Karpas-422 (cell line): ENCODE data around the gene DIDO1. TPM values are rescaled to one million over a fixed set of nuclear protein-coding genes. Genes with fewer than 3 reads are reported as not detected.

Experiments
- DNase-seq: peaks from one replicate; pipeline ENCODE4 v3.0.0-alpha.2; 2015
- H2AFZ ChIP-seq: fragments of 200-600 bp; sonication (generic); 2 replicates; pipeline ENCODE4 v1.6.1; 2014; ENCODE audit warnings: antibody characterized with exemption, low read length, mixed read lengths
- H3K27ac ChIP-seq: fragments of 200-600 bp; sonication (generic); 2 replicates; pipeline ENCODE4 v1.5.1; 2014; ENCODE audit warnings: mild to moderate bottlenecking, low read length, moderate library complexity
- H3K27me3 ChIP-seq: fragments of 200-600 bp; sonication (generic); 2 replicates; pipeline ENCODE4 v1.6.1; 2014; ENCODE audit warnings: low read length, mixed read lengths
- H3K36me3 ChIP-seq: fragments of 200-600 bp; sonication (generic); 2 replicates; pipeline ENCODE4 v1.6.1; 2014; ENCODE audit warnings: low read length, mixed read lengths; ENCODE audit not compliant: insufficient read depth
- H3K4me1 ChIP-seq: fragments of 200-600 bp; sonication (generic); 2 replicates; pipeline ENCODE4 v1.6.1; 2014; ENCODE audit warnings: mild to moderate bottlenecking, low read length, mixed read lengths
- H3K4me2 ChIP-seq: fragments of 200-600 bp; sonication (generic); 2 replicates; pipeline ENCODE4 v1.6.1; 2014; ENCODE audit warnings: low read length, low read depth, mild to moderate bottlenecking; ENCODE audit not compliant: poor library complexity, severe bottlenecking
- H3K4me3 ChIP-seq: fragments of 200-600 bp; sonication (generic); 2 replicates; pipeline ENCODE4 v1.5.1; 2014; ENCODE audit warnings: mild to moderate bottlenecking, antibody characterized with exemption, low read length, mixed read lengths
- H3K79me2 ChIP-seq: fragments of 200-600 bp; sonication (generic); 2 replicates; pipeline ENCODE4 v1.6.1; 2014; ENCODE audit warnings: mild to moderate bottlenecking, low read length, mixed read lengths
- H3K9ac ChIP-seq: fragments of 200-600 bp; sonication (generic); 2 replicates; pipeline ENCODE4 v1.6.0; 2014; ENCODE audit warnings: low read length
- H3K9me2 ChIP-seq: fragments of 200-600 bp; sonication (generic), shearing (Covaris generic); replicated peaks from 2 replicates; pipeline ENCODE4 v1.6.0; 2014; ENCODE audit warnings: mild to moderate bottlenecking, low read length, moderate library complexity; ENCODE audit not compliant: insufficient read depth
- H3K9me3 ChIP-seq: fragments of 300-700, 200-600 bp; sonication (generic); 2 replicates; pipeline ENCODE4 v1.6.1; 2014; ENCODE audit warnings: low read length, mixed read lengths
- H4K20me1 ChIP-seq: fragments of 200-600 bp; sonication (generic); 2 replicates; pipeline ENCODE4 v1.6.1; 2014; ENCODE audit warnings: mild to moderate bottlenecking, antibody characterized with exemption, low read length, low read depth; ENCODE audit not compliant: insufficient read depth
- total RNA-seq: library from RNA; depleted of rRNA; stranded (reverse); fragments of >200 nt; shearing (Covaris generic); gene quantifications from 2 replicates; pipeline ENCODE4 v1.2.3, GENCODE V29; 2014; ENCODE audit warnings: low replicate concordance

Gene DIDO1
- total RNA-seq, 1 experiment from 2014 or later, result 35.4 TPM

- H4K20me1 ChIP-seq, result no peaks in the 10 kb centered on the region
- H3K4me1 ChIP-seq, result peaks cover 25% of the 10 kb centered on the region
- peaks cover 4% of the 10 kb centered on the region; the same call in 1 of the 2 replicates for H3K9me3 ChIP-seq
- no peak for DNase-seq
- H3K36me3 ChIP-seq, result peaks cover 59% of the 10 kb centered on the region
- H3K27me3 ChIP-seq, result no peaks in the 10 kb centered on the region
- H3K9ac ChIP-seq, result no peak overlapping the region
- H3K4me2 ChIP-seq, result no peak overlapping the region
- H3K4me3 ChIP-seq, result no peak overlapping the region
- H3K27ac ChIP-seq, result no peak overlapping the region
- no peak overlapping the region for H2AFZ ChIP-seq
- peaks cover 33% of the 10 kb centered on the region for H3K79me2 ChIP-seq
- H3K9me2 ChIP-seq, result no peaks in the 10 kb centered on the region
These were observed 23.0 kb upstream of the DIDO1 start for GRCh38 chr20:62949153-62949821.

- H3K79me2 ChIP-seq, result peaks cover 36% of the 10 kb centered on the region
- no peak for DNase-seq
- H4K20me1 ChIP-seq, result no peaks in the 10 kb centered on the region
- H2AFZ ChIP-seq, result no peak overlapping the region
- peaks cover 72% of the 10 kb centered on the region for H3K36me3 ChIP-seq
- no peaks in the 10 kb centered on the region for H3K9me2 ChIP-seq
- H3K4me3 ChIP-seq, result no peak overlapping the region
- H3K4me2 ChIP-seq, result no peak overlapping the region
- H3K27me3 ChIP-seq, result no peaks in the 10 kb centered on the region
- no peak overlapping the region for H3K9ac ChIP-seq
- peaks cover 4% of the 10 kb centered on the region; the same call in 1 of the 2 replicates for H3K9me3 ChIP-seq
- no peak overlapping the region for H3K27ac ChIP-seq
- peaks cover 11% of the 10 kb centered on the region for H3K4me1 ChIP-seq
These were observed 21.4 kb upstream of the DIDO1 start for GRCh38 chr20:62947532-62948300.

DNA sequence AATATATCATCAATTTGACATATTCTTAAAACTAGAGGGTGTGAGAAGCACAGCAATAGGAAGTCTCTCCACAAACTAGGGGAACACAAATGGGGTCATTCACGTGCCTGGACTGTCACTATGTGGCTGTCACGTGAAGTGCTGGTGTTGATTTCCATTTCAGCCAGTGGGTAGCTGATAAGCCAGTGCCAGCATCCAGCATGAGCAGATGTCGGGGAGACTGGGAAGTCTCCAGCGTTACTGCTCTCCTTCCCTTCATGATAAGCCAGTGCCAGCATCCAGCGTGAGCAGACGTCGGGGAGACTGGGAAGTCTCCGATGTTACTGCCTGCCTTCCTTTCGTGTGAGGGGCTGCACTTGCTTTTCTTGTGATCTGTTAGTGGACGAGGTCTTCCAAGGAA lies 20.6 kb upstream of the DIDO1 start:
- Histone ChIP-seq H3K4me3 (no peak overlapping the region), H3K79me2 (peaks cover 40% of the 10 kb centered on the region), H3K27ac (no peak overlapping the region), H2AFZ (no peak overlapping the region), H3K27me3 (no peaks in the 10 kb centered on the region), H3K9me3 (peaks cover 4% of the 10 kb centered on the region; the same call in 1 of the 2 replicates), H3K4me2 (no peak overlapping the region), H3K36me3 (peaks cover 73% of the 10 kb centered on the region), H3K4me1 (peaks cover 7% of the 10 kb centered on the region), H3K9ac (no peak overlapping the region), H3K9me2 (no peaks in the 10 kb centered on the region), H4K20me1 (no peaks in the 10 kb centered on the region)
- no peak for DNase-seq

GRCh38 chr20:62945771-62946339 lies 19.6 kb upstream of the DIDO1 start:
- no peak for DNase-seq
- H3K9ac ChIP-seq, result no peak overlapping the region
- no peaks in the 10 kb centered on the region for H3K4me1 ChIP-seq
- peaks cover 50% of the 10 kb centered on the region for H3K79me2 ChIP-seq
- H3K9me3 ChIP-seq, result peaks cover 4% of the 10 kb centered on the region; the same call in 1 of the 2 replicates
- no peaks in the 10 kb centered on the region for H3K9me2 ChIP-seq
- no peaks in the 10 kb centered on the region for H3K27me3 ChIP-seq
- H3K4me2 ChIP-seq, result no peak overlapping the region
- no peak overlapping the region for H2AFZ ChIP-seq
- peaks cover 83% of the 10 kb centered on the region for H3K36me3 ChIP-seq
- no peak overlapping the region for H3K4me3 ChIP-seq
- H4K20me1 ChIP-seq, result 0 out of 2 replicates have a peak, but pooled peaks cover 4% of the 10 kb centered on the region
- H3K27ac ChIP-seq, result no peak overlapping the region

DNA sequence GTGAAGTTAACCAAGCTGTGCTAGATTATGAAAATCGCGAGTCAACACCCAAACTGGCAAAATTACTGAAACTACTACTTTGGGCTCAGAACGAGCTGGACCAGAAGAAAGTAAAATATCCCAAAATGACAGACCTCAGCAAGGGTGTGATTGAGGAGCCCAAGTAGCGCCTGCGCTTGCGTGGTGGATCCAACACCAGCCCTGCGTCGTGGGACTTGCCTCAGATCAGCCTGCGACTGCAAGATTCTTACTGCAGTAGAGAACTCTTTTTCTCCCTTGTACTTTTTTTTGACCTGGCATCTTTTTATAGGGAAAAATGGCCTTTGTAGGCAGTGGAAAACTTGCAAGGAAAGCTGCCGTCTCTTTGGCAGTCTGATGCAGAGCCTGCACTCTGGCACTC lies 18.4 kb upstream of the DIDO1 start:
- H3K4me3 ChIP-seq, result no peak overlapping the region
- H4K20me1 ChIP-seq, result 0 out of 2 replicates have a peak, but pooled peaks cover 4% of the 10 kb centered on the region
- peaks cover 4% of the 10 kb centered on the region; the same call in 1 of the 2 replicates for H3K9me3 ChIP-seq
- H3K4me1 ChIP-seq, result peaks cover 2% of the 10 kb centered on the region
- DNase-seq, result no peak
- peaks cover 61% of the 10 kb centered on the region for H3K79me2 ChIP-seq
- H3K27ac ChIP-seq, result no peak overlapping the region
- peaks cover 83% of the 10 kb centered on the region for H3K36me3 ChIP-seq
- no peak overlapping the region for H2AFZ ChIP-seq
- no peaks in the 10 kb centered on the region for H3K9me2 ChIP-seq
- H3K4me2 ChIP-seq, result no peak overlapping the region
- no peaks in the 10 kb centered on the region for H3K27me3 ChIP-seq
- H3K9ac ChIP-seq, result no peak overlapping the region

DNA sequence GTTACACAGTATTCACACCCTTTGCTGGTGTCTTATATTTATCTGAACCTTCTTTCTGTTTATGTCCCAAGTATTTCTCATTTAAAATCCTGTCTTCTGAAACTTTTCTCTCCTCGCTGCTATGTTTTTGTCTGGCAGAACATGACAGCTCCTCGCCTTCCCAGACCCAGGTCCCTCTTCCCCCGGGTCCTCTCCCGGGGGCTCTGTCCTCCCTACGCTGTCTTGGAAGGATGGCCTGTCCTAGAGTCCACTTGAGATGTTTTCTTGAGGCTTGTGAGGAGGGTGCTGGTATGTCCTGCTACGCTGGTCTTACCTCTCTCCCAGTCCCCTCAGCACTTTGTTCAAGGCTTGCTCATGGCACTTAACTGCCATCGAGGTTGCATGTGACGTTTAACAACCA lies 17.9 kb upstream of the DIDO1 start:
- H3K36me3 ChIP-seq, result peaks cover 77% of the 10 kb centered on the region
- H3K9me2 ChIP-seq, result no peaks in the 10 kb centered on the region
- no peak overlapping the region for H3K9ac ChIP-seq
- H3K27ac ChIP-seq, result no peak overlapping the region
- peaks cover 67% of the 10 kb centered on the region for H3K79me2 ChIP-seq
- no peak for DNase-seq
- peaks cover 8% of the 10 kb centered on the region for H3K4me1 ChIP-seq
- peaks cover 4% of the 10 kb centered on the region; the same call in 1 of the 2 replicates for H3K9me3 ChIP-seq
- no peak overlapping the region for H3K4me3 ChIP-seq
- no peaks in the 10 kb centered on the region for H3K27me3 ChIP-seq
- no peak overlapping the region for H2AFZ ChIP-seq
- 0 out of 2 replicates have a peak, but pooled peaks cover 4% of the 10 kb centered on the region for H4K20me1 ChIP-seq
- no peak overlapping the region for H3K4me2 ChIP-seq

DNA sequence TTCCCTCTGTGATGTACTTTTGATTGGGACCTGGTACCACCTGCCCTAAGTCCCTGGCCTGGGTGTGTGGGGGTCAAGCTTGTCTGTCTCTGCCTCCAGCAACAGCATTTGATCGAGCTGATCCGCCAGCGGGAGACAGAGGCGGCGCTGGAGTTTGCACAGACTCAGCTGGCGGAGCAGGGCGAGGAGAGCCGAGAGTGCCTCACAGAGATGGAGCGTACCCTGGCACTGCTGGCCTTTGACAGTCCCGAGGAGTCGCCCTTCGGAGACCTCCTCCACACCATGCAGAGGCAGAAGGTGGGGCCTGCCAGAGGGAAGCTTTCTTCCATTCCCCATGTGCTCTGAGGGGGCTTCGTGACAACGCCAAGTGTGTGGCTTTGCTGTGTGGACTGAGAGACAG lies 17.1 kb upstream of the DIDO1 start:
- H3K4me1 ChIP-seq, result peaks cover 13% of the 10 kb centered on the region
- DNase-seq, result no peak
- peaks cover 69% of the 10 kb centered on the region for H3K36me3 ChIP-seq
- no peak overlapping the region for H2AFZ ChIP-seq
- H3K27ac ChIP-seq, result no peak overlapping the region
- peaks cover 9% of the 10 kb centered on the region; the same call in 1 of the 2 replicates for H4K20me1 ChIP-seq
- peaks cover 75% of the 10 kb centered on the region for H3K79me2 ChIP-seq
- no peaks in the 10 kb centered on the region for H3K27me3 ChIP-seq
- H3K4me3 ChIP-seq, result no peak overlapping the region
- no peak overlapping the region for H3K9ac ChIP-seq
- no peaks in the 10 kb centered on the region for H3K9me3 ChIP-seq
- H3K9me2 ChIP-seq, result no peaks in the 10 kb centered on the region
- no peak overlapping the region for H3K4me2 ChIP-seq

DNA sequence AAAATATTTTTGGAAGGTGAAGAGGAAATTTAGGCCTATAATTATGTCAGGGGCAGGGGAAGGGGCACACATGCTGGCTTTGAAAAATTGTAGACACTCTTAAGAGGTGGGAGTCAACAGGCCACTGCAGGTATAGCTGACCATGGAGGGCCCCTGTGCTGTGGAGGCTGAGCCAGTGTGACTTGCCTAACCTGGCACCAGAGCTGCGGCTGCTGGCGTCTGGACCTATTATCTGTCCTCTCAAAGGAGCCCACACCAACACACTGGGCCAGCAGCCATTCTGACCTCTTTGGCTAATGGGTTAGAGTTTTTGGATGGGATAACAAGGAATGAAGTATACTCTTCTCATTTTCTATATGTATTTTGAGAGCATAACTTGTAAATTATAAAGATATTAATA lies 16.2 kb upstream of the DIDO1 start:
- Histone ChIP-seq H3K9ac (no peak overlapping the region), H2AFZ (no peak overlapping the region), H3K27me3 (no peaks in the 10 kb centered on the region), H3K9me3 (no peaks in the 10 kb centered on the region), H4K20me1 (peaks cover 10% of the 10 kb centered on the region; the same call in 1 of the 2 replicates), H3K4me2 (no peak overlapping the region), H3K4me3 (no peak overlapping the region), H3K9me2 (no peaks in the 10 kb centered on the region), H3K36me3 (peaks cover 60% of the 10 kb centered on the region), H3K79me2 (peaks cover 75% of the 10 kb centered on the region), H3K27ac (no peak overlapping the region), H3K4me1 (peaks cover 15% of the 10 kb centered on the region)
- DNase-seq, result no peak
